Daoy (cell line): ENCODE data around the gene NADSYN1. TPM values are rescaled to one million over a fixed set of nuclear protein-coding genes. Genes with fewer than 3 reads are reported as not detected.

ENCODE experiments used
- DNase-seq: peaks from one replicate; pipeline ENCODE4 v3.0.0-alpha.2; 2015; ENCODE audit warnings: low read depth
- total RNA-seq: library from RNA; depleted of rRNA; stranded (reverse); fragments of >200 nt; shearing (Covaris generic); gene quantifications from 2 replicates; pipeline ENCODE4 v1.2.3, GENCODE V29; 2014

Gene NADSYN1
- total RNA-seq, 1 experiment from 2014 or later, result 21.1 TPM

- DNase-seq, result no peak
Measured at GRCh38 chr11:71451596-71452198, 1.3 kb upstream of the NADSYN1 start.

- DNase-seq, result no peak
Measured at GRCh38 chr11:71452199-71453036, 585 bp upstream of the NADSYN1 start.

- DNase-seq, result no peak
Measured at GRCh38 chr11:71453918-71454304, 908 bp downstream of the NADSYN1 start.

GRCh38 chr11:71454470-71455113, 1.6 kb downstream of the NADSYN1 start:
- DNase-seq, result no peak

- DNase-seq, result no peak
Measured at GRCh38 chr11:71456294-71456693, 3.3 kb downstream of the NADSYN1 start.

- no peak for DNase-seq
Measured at GRCh38 chr11:71456831-71457230, 3.8 kb downstream of the NADSYN1 start.

GRCh38 chr11:71458146-71459070, 5.4 kb downstream of the NADSYN1 start:
- no peak for DNase-seq

- no peak for DNase-seq
Measured at GRCh38 chr11:71459076-71459766, 6.2 kb downstream of the NADSYN1 start.

- no peak for DNase-seq
Measured at GRCh38 chr11:71459767-71460320, 6.8 kb downstream of the NADSYN1 start.

- DNase-seq, result no peak
Measured at GRCh38 chr11:71461696-71462095, 8.7 kb downstream of the NADSYN1 start.

GRCh38 chr11:71462726-71463125, 9.7 kb downstream of the NADSYN1 start:
- DNase-seq, result no peak

GRCh38 chr11:71463331-71464211, 10.6 kb downstream of the NADSYN1 start:
- no peak for DNase-seq

- DNase-seq, result no peak
Measured at GRCh38 chr11:71465054-71465453, 12.1 kb downstream of the NADSYN1 start.

GRCh38 chr11:71466358-71466757, 13.4 kb downstream of the NADSYN1 start:
- DNase-seq, result no peak

GRCh38 chr11:71467164-71467563, 14.2 kb downstream of the NADSYN1 start:
- no peak for DNase-seq

GRCh38 chr11:71470946-71471345, 17.9 kb downstream of the NADSYN1 start:
- no peak for DNase-seq

GRCh38 chr11:71472357-71472885, 19.4 kb downstream of the NADSYN1 start:
- no peak for DNase-seq

GRCh38 chr11:71472941-71473792, 20.2 kb downstream of the NADSYN1 start:
- no peak for DNase-seq

- DNase-seq, result no peak
Measured at GRCh38 chr11:71473793-71474080, 20.7 kb downstream of the NADSYN1 start.
